Hippocampal formation (tissue), 2 donors: ENCODE measurements around the gene TCF4.

Source experiments
- DNase-seq, 2 donors: peaks; one replicate each; lab custom pipeline; 2025; lab: John Stamatoyannopoulos, UW

The TCF4 gene

GRCh38 chr18:55232506-55232905 lies 355.5 kb downstream of the TCF4 start:
- DNase-seq = no peak

- no peak for DNase-seq
Measured at GRCh38 chr18:55229682-55230081, 358.3 kb downstream of the TCF4 start.

- DNase-seq = no peak
Measured at GRCh38 chr18:55228707-55229106, 359.3 kb downstream of the TCF4 start.

- DNase-seq = no peak
Measured at GRCh38 chr18:55228191-55228590, 359.8 kb downstream of the TCF4 start.

GRCh38 chr18:55227771-55228170 lies 360.2 kb downstream of the TCF4 start:
- DNase-seq = no peak

- no peak for DNase-seq
Measured at GRCh38 chr18:55226044-55226443, 361.9 kb downstream of the TCF4 start.

- no peak for DNase-seq
Measured at GRCh38 chr18:55224086-55224625, 363.8 kb downstream of the TCF4 start.

GRCh38 chr18:55221622-55222021 lies 366.4 kb downstream of the TCF4 start:
- no peak for DNase-seq

GRCh38 chr18:55220523-55220922 lies 367.5 kb downstream of the TCF4 start:
- DNase-seq = no peak

- no peak for DNase-seq
Measured at GRCh38 chr18:55219823-55220222, 368.2 kb downstream of the TCF4 start.

GRCh38 chr18:55219059-55219458 lies 368.9 kb downstream of the TCF4 start:
- DNase-seq = no peak

GRCh38 chr18:55214969-55215368 lies 373.0 kb downstream of the TCF4 start:
- DNase-seq = no peak

- DNase-seq = no peak
Measured at GRCh38 chr18:55214534-55214933, 373.5 kb downstream of the TCF4 start.

GRCh38 chr18:55213586-55213985 lies 374.4 kb downstream of the TCF4 start:
- no peak for DNase-seq

- DNase-seq = peak in 1 of 2 donors; percentile 22
Measured at GRCh38 chr18:55206927-55207326, 381.1 kb downstream of the TCF4 start.

GRCh38 chr18:55202232-55202917 lies 385.6 kb downstream of the TCF4 start:
- no peak for DNase-seq

GRCh38 chr18:55199291-55199963 lies 388.6 kb downstream of the TCF4 start:
- no peak for DNase-seq

GRCh38 chr18:55195863-55196262 lies 392.1 kb downstream of the TCF4 start:
- DNase-seq = no peak

- no peak for DNase-seq
Measured at GRCh38 chr18:55189972-55190371, 398.0 kb downstream of the TCF4 start.

GRCh38 chr18:55186588-55186987 lies 401.4 kb downstream of the TCF4 start:
- DNase-seq = no peak

- DNase-seq = no peak
Measured at GRCh38 chr18:55185391-55185790, 402.6 kb downstream of the TCF4 start.

GRCh38 chr18:55179835-55180234 lies 408.2 kb downstream of the TCF4 start:
- DNase-seq = no peak

GRCh38 chr18:55179425-55179824 lies 408.6 kb downstream of the TCF4 start:
- DNase-seq = no peak
